Measurements from ENCODE around the gene SLC44A1.

Gene SLC44A1

DNA sequence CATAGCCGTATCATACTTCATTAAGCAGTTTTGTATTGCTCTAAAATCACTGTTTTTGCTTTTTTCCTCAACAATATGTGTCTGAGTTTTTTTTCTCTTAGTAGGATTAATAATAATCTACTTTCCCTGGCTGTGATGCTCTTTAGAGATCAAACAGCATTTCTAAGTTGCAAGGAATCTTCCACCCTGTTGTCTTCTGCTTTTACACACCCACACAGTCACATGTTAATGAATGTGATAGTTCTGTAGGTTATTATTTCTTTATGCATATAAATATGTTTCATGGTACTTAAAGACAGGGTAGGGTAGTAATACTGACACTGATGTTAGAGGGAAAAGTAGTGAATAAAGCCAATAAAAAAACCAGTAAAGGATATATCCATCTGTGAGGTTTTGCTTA is 29.3 kb downstream of the SLC44A1 start:
- no peak for DNase-seq (ENCODE audit: low spot score)

DNA sequence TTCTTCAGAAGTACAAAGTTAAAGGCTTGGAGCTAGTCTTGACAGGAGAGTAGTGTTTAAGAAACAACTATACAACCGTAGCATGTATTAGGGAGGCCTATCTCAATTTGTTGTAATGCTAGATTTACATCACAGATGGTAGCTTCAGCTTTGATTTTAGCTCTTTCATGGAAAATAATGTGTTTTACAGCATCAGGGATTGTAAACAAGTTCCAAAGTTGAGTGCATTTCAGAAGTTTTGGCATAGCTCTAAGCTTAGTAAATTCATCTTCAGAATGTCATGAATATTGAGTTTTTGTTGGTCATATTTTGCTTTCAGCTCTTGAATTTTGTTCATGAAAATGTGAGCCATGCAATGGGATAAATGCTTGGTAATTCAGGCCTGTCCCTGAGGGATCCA is 30.7 kb downstream of the SLC44A1 start:
- no peak for DNase-seq (ENCODE audit: low spot score)

DNA sequence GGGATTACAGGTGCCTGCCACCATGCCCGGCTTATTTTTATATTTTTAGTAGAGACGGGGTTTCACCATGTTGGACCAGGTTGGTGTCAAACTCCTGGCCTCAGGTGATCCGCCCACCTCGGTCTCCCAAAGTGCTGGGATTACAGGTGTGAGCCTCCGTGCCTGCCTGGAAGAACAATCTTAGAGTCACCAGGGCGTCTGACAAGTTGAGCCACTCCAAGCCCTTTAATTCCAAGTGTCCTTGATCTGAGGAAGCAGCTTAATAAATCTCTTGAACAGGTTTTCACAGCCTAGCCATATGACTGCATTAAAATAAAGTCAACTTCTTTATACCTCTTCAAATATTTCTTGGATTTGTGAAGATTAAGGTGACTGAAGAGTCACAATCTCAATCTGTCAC is 31.5 kb downstream of the SLC44A1 start:
- no peak for DNase-seq (ENCODE audit: low spot score)

DNA sequence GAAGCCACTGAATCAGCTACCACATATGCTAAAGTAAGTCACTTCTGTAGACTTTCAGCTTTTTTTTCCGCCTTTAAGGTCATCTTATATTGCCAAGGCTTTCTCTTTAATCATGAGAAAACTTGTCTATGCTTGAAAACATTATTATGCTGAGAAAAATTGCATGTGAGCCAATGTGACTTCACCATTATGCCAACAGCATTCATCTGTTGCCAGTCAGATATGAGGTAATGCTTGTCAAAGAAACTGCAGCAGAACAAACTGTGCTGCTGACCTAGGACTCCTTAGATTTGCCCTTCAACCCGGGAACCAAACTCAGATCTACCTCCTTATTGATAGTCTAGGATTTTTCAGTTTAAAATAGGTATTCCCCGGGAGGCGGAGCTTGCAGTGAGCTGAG is 34.3 kb downstream of the SLC44A1 start:
- no peak for DNase-seq (ENCODE audit: low spot score)

DNA sequence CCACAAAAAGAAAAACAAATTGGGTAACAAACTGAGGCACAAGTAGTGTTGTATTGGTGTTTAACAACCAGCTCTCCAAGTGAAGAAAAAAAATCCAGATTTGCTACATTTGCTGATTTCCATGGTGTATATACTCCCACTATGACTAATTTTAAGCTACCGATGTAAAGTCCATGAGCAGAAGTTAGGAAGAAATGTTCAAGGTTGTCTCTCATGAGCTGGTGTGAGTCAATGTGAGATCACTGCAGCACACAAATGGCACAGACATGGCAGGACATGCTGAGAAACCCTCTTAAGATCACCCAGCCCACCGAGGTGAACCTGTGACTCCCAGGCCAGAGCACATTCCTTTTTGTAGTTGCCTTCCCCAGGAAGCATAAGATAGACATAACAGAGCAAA is 36.2 kb downstream of the SLC44A1 start:
- no peak for DNase-seq (ENCODE audit: low spot score)

DNA sequence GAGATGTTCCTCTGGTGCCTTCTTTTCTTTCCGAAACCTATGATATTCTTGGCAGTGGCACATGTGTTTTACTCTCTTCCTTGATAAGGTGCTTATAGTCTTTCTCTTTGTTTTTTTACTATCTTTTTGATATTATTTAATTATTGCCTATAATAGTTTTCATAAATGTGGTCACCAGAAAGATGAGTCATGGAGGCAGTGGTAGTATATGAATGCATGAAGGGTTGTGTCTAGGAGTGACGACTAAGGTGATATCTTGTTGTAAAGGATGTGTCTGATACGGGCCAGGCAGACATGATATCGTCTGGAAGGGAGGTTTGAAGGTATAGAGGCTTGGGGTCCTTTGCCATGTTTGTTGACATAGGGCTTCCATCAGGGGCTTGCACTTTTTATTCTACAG is 36.8 kb downstream of the SLC44A1 start:
- no peak for DNase-seq (ENCODE audit: low spot score)

DNA sequence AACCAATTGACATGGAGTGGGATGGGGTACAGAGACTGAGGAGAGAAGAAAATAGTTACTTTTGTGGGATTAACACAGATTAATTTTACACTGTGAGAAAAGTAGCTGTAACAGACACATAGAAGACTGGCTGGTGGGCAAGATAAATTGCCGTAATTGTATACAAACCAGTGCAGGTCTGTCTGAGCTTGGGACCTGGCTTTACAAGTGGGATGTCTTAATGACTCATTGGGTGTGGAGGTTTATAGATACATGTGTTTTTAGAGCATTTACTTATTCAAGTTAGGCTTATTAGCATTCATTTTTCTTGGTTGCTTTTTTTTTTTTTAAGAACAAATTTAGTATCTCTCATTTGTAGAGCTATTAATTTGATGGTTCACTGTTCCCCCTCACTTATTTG is 37.5 kb downstream of the SLC44A1 start:
- DNase-seq (ENCODE audit: low spot score) = no peak

DNA sequence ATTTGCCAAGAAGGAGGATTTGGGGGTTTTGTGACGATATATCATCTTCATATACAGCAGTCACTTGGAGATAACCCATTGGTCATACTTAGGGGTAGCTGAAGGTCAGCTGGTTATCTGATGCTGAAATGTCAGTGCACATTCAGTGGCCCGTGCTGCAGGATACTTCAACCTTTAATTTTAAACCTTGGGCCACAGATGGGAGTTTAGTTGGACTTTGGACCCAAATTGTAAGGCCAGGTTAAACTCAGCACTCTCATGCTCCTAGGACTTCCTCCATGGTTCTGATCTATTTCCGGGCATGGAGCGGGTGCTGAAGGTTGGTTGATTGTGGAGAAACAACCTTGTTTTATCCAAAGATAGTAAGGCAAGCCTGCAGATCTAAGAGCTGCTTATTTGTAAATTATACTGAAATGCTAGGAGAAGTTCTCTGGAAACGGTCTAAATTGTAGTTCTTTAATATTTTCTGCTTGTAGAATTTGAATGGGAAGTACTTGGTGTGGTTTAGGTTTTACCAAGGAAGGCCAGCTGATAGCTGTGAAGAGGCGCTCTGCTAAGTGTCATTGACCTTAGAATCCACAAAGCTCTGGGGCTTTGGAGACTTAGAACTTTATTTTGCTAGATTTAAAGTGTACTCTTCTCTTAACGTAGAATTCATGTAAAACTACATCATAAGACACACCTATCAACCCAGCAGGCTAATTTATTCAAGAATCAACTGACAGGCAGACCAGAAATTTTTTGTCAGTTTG is 38.6 kb downstream of the SLC44A1 start:
- DNase-seq (ENCODE audit: low spot score) = no peak

DNA sequence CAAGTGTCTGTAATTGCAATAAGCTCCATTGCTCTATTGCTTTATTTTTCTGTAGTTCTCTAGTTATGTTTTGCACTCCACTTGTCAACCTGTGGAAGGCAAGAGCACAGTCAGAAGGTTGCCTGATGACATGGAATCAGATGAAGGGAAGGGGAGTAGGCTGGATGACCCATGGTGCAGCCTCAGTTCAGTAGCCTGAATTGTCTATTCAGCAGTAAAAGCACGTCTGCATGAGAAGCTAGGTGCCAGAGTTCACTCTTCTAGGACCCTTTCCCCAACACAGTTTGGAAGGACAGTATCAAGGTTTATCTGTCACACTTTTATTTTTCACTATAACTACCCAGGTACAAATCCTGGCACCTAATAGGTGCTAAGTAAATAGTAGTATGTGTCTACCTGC is 39.3 kb downstream of the SLC44A1 start:
- no peak for DNase-seq (ENCODE audit: low spot score)

DNA sequence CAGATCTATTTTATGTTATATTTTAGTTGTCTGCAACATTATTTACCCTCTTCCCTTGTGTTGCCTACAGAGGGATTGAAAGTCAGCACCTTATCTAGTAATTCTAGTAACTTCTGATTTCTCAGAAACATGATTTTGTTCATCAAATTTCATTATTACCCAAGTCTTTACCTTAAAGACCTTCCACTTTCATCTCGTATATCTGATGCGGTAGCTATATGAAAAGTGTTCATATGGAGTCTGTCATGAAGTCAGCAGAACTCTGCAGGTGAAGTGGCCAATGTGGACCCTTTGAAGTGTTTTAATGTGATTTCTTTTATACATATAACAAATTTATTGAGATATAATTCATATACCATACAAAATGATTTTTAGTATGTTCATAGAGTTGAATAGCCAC is 40.0 kb downstream of the SLC44A1 start:
- DNase-seq (ENCODE audit: low spot score) = no peak

DNA sequence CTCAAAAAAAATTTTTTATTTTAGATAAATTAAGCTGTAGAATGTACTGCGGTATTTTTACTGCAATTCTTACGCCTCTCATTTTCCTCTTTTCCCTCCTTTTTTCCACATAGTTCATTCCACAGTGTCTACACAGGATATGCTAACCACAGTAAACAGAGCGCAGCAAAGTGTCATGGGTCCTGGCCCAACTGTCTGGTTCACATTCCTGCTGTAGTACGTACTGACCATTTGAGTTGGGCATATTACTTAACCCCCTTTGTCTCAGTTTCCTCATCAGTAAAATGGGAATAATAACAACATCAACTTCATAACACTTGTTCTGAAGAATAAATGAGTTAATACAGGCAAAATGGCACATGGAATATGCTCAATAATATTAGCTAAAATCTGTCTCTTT is 41.6 kb downstream of the SLC44A1 start:
- no peak for DNase-seq (ENCODE audit: low spot score)

DNA sequence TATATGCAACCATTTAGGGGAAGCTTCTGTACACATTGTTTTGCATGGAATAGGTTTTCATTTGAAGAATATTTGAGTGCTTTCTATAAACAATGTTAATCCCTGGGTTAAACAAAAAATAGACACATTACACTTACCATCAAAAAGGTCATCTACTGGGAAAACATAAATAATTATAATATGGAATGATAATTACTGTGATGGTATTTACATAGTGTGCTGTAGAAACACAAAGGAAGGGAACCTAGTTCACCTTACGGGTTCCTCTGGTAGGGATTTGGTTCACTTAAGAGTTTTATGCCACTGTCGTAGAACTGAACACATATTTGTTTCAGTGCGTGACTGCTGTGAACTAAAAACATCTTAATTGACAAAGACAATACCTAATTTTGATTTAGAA is 44.9 kb downstream of the SLC44A1 start:
- DNase-seq (ENCODE audit: low spot score) = no peak

DNA sequence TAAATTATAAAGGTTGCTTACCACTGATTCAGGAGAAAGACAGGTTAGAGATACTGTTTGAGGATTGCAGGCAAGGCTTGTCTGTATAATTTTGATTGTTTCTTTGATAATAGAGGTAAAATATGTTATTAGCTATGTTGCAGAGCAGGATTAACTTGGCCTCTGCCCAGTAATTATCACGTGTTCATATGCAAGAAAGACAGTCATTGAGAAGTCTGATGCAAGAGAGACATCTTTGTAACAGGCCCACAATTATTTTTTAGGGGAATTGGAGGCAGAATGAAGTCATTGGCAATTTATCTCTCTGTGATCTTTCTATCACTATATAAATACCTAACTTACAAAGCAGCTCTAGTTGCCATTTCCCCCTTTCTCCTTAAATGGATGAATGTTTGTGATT is 46.0 kb downstream of the SLC44A1 start:
- no peak for DNase-seq (ENCODE audit: low spot score)

DNA sequence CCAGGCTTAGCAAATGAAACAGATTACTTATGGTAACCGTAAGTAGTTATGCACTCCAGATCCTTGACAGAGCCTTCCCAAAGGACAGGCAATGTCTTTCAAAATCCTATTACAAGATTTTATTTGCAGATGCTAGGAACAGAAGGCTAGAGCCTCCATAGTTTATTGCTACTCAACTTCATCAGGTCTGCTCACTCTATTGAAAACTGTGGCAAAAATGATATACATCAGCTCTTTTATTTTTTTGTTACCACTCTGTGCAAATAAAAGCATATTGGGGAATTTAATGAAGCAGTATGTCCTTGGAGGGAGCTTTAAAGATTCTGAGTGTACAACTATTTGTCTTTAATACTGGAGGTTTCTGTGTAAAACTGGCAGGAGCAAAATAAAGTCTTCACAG is 46.5 kb downstream of the SLC44A1 start:
- no peak for DNase-seq (ENCODE audit: low spot score)

DNA sequence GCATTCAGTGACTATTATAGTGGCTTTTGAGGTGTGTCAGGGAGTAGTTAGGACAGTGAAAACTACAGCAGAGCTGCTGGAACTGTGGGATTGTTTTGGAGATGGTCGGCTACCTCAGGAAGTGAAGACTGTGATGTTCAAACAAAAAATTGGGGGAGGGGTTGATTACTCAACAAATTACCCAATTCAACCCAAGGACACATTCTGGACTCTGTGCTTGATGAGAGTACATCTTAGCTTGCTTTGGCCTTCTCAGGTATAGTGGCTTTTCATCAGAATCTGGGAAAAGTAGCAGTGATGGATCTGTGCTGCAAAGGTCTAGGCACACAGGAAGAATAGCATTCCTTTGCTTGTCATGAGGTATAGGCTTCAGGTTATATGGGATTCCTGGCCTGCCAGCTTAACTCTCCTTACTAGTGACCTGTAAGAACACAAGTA is 47.0 kb downstream of the SLC44A1 start:
- DNase-seq (ENCODE audit: low spot score) = no peak

DNA sequence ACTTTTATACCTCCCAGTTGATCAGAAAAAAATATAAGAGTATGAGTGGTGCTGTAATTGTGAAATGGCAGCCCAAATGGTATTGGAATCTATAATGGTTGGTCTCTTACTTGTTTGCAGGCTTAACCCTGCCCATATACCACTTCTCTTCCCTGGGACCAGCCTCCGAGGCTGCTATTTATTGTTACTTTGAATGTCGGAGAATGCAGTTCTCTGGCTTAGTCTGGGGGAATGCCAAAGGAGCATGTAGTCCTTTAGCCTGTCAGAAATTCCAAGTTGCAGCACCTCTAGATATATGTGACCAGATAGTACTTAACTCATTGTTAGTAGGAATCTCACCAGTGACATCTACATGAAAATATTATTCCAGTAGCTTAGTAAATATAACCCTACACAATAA is 47.5 kb downstream of the SLC44A1 start:
- DNase-seq (ENCODE audit: low spot score) = no peak

DNA sequence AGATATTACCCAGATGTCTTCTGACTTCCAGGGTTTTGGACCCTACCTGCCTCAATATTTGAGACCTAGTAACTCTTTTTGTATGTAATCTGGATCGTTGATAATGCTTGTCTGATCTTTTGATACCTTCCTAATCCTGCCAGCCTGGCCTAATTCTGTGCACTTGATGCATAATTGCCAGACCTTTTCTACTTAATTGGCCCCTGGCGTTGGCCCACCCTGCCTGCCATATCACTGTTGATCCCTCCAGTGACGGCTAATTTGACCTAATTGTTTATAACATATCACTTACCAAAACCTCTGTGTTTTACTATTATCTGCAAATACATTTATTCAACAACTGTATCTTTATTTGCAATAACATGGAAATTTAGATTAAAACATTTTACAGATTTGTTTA is 49.0 kb downstream of the SLC44A1 start:
- no peak for DNase-seq (ENCODE audit: low spot score)

DNA sequence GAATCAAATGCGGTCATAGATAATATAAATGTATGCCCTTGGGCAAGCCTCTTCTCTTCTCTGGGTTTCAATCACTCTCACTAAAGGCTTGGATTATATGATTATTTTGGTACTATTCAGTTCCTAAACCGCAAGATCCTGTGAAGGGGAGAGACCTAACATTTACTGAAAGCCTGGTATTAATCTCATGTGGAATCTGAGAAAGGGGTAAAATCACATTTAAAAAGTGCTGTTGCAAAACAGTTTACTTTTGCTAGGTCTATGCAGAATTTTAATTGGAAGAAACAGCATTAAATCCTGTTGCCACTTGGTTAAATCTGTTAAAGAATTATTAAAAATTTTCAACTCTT is 50.7 kb downstream of the SLC44A1 start:
- no peak for DNase-seq (ENCODE audit: low spot score)

DNA sequence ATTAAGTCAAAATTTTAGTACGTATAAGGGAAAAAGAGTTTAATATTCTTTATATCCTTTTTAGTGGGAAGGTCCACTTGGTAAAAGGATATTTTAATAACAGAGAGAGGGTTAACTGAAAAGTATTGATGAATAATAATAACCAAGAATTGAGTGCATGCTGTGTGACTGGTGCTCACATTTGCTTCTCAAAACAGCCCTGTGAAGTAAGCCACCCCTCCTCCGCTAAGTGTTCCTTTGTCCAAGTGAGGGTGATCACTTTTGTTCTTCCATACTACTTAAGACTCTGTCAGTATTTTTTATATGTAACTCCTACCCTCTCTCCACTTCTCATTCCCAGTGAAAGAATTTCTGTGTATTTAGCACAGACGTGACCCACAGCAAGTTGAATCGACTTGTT is 51.5 kb downstream of the SLC44A1 start:
- DNase-seq (ENCODE audit: low spot score) = no peak

DNA sequence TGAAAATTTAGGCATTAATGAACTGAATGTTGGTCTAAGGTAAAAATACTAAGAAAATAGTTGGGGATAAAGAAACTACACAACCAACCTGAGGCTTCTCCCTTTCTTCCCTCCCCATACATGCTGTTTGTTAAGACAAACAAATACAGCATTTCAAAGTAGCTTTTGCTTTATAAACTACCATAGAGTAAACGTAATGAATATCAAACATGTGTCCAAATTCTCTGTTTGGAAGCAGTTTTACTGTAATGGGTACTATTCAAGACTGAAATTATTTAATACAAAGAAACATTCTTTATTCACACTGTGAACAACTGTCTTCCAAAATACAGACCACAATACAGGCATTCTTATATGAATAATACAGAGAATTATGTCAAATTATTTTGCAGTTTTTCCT is 52.0 kb downstream of the SLC44A1 start:
- no peak for DNase-seq (ENCODE audit: low spot score)

DNA sequence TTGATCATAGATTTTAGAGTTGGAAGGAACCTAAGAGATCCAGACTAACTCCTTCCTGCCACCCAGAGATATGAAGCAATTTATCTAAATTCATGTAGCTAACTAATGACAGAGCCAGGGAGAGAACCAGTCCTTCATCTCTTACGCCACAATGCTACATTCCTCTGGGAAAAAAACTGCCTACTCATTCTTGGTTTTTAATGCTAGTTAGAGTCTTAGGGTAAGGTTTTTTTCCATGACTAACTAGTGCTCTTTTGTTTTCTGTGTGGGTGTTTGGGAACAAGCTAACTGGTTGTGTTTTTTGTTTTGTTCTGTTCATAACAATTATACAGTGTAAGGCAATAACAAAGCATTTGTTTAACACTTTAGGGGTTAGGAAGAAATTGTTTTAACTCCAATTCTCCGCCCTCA is 52.4 kb downstream of the SLC44A1 start:
- DNase-seq (ENCODE audit: low spot score) = no peak

DNA sequence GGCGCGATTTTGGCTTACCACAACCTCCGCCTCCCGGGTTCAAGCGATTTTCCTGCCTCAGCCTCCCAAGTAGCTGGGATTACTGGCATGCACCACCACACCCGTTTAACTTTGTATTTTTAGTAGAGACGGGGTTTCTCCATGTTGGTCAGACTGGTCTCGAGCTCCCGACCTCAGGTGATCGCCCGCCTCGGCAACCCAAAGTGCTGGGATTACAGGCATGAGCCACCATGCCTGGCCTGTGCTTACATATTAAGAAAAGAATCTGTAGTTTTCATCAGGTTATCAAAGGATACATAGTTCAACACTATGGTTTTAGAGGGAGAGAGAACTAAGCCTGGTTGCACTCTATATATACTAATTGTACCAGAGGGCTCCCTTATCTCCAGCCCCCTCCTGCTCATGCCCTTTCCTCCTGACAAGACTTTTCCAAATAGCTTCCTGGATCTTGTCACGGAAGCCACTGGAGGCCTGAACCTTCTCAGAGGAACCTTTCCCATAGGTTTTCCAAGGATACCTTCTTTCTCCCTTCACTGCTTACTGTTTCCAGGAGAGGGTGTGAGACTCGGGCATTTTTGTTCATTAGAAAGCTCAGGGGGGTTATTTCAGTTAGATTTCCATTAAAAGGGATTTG is 53.1 kb downstream of the SLC44A1 start:
- no peak for DNase-seq (ENCODE audit: low spot score)

DNA sequence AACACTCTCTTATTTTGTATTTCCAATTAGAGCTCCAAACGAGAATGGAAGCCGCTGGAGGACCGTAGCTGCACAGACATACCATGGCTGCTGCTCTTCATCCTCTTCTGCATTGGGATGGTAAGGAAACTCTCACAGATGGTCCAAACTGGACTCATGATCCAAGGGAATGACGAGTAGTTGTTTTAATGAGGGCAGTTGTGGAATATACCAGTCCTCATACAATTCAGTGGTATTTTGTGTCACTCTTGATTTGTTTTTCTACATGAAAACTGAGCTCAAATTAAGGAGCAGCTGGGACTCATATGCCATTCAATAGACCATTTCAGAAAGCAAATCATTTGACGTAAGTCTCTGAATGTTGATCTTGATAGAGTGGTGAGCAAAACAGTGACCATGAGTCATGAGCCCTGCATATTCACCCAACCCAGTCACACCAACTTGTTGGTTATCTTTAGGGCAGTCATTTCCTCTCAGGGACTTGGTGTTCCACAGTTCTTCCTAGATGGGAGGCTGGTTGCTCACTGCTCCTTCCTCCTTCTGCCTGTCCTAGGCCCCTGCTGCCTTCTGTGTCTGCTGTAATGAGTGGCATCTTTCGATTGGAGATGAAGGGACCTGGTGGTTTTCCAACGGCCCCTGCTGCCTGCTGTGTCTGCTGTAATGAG is 54.9 kb downstream of the SLC44A1 start:
- DNase-seq (ENCODE audit: low spot score) = no peak

DNA sequence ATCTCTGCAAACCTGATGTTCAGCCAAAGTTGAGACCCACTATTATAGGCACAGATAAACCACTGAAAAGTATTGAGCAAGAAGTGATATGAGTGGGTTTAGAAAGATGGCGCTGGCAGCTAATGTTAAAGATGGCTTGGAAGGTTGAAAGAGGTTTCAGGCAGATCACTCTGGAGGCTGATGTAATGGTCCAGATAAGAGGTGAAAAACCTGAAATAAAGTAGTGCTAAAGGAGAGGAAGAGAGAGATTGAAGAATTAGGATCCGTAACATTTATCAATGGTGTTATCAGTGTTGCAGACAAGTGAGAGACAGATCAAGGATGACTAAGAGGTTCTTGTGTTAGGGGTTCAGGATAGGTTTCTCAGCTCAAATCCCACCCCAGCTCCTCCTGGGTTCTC is 58.3 kb downstream of the SLC44A1 start:
- DNase-seq (ENCODE audit: low spot score) = no peak

Data from CD4-positive, alpha-beta T cell treated with Interleukin-15 for 4 hours (primary cell).